A673 (cell line): ENCODE data around the gene SUMF2. TPM values are rescaled to one million over a fixed set of nuclear protein-coding genes. Genes with fewer than 3 reads are reported as not detected.

ENCODE experiments used
- BruUV-seq: library from RNA; stranded (reverse); fragments of 400-500 nt; replicated peaks from 2 replicates; lab custom pipeline; 2021; lab: Mats Ljungman, UMichigan
- CTCF ChIA-PET: fragments of 300-600 bp; sonication (Branson Sonifier 250); formaldehyde crosslinking; loops from one replicate; lab custom pipeline; 2022; ENCODE audit warnings: antibody characterized with exemption; lab: Charles Lee
- POLR2A ChIA-PET: fragments of 300-600 bp; sonication (Branson Sonifier 250); formaldehyde crosslinking; loops from one replicate; lab custom pipeline; 2022; ENCODE audit warnings: antibody characterized with exemption; ENCODE audit not compliant: low non-redundant PET; lab: Charles Lee
- DNase-seq: peaks from one replicate; pipeline ENCODE4 v3.0.0-alpha.2; 2015; ENCODE audit warnings: low spot score
- H3K27ac ChIP-seq: fragments of 200-600 bp; sonication (generic); 2 replicates; pipeline ENCODE4 v1.5.1; 2016; ENCODE audit warnings: mixed run types, low read depth, mild to moderate bottlenecking, mixed read lengths, antibody characterized with exemption, low read length; ENCODE audit not compliant: poor library complexity, severe bottlenecking
- H3K27me3 ChIP-seq: fragments of 200-600 bp; sonication (generic); replicated peaks from 2 replicates; pipeline ENCODE4 v1.6.1; 2017; ENCODE audit warnings: mixed run types, low read depth, mild to moderate bottlenecking, mixed read lengths, antibody characterized with exemption, low read length; ENCODE audit not compliant: insufficient read depth, poor library complexity
- H3K36me3 ChIP-seq: fragments of 200-600 bp; sonication (generic); 2 replicates; pipeline ENCODE4 v1.6.1; 2016; ENCODE audit warnings: mixed run types, mild to moderate bottlenecking, mixed read lengths, antibody characterized with exemption, low read length; ENCODE audit not compliant: insufficient read depth, poor library complexity, severe bottlenecking
- H3K4me1 ChIP-seq: fragments of 200-600 bp; sonication (generic); 2 replicates; pipeline ENCODE4 v1.6.1; 2017; ENCODE audit warnings: mixed run types, mild to moderate bottlenecking, mixed read lengths, antibody characterized with exemption, low read length; ENCODE audit not compliant: insufficient read depth, poor library complexity, severe bottlenecking
- H3K4me3 ChIP-seq: fragments of 200-600 bp; sonication (generic); 2 replicates; pipeline ENCODE4 v1.5.1; 2016; ENCODE audit warnings: low read depth, mixed run types, mild to moderate bottlenecking, mixed read lengths, low read length; ENCODE audit not compliant: poor library complexity, severe bottlenecking
- H3K9me3 ChIP-seq: fragments of 200-600 bp; sonication (generic); 2 replicates; pipeline ENCODE4 v1.6.1; 2016; ENCODE audit warnings: mixed run types, low read depth, mild to moderate bottlenecking, mixed read lengths, antibody characterized with exemption, low read length; ENCODE audit not compliant: poor library complexity, severe bottlenecking
- EZH2 ChIP-seq: fragments of 200-600 bp; sonication (generic); IDR thresholded peaks from 2 replicates; pipeline ENCODE4 v1.6.1; 2017; ENCODE audit warnings: borderline replicate concordance, low read depth, mild to moderate bottlenecking, mixed read lengths, antibody characterized with exemption, low read length; ENCODE audit not compliant: poor library complexity, severe bottlenecking
- intact Hi-C: fragments of 100-400 bp; cut with micrococcal nuclease; formaldehyde crosslinking; loops from one replicate; pipeline ENCODE4 v1.10.0; 2022; ENCODE audit not compliant: unreplicated experiment
- total RNA-seq: library from RNA; stranded (reverse); gene quantifications from 2 replicates; pipeline ENCODE4 v1.2.3, GENCODE V29; 2021
- TF ChIP-seq, protein P1 (sequence below): fragments of 300-800, 200-600 bp; sonication (generic); conservative IDR thresholded peaks from 2 replicates; pipeline ENCODE4 v1.5.1; 2017; ENCODE audit warnings: low read depth, mild to moderate bottlenecking, antibody characterized with exemption, low read length, moderate library complexity, mixed read lengths

Gene SUMF2
- total RNA-seq, 1 experiment from 2014 or later: 157 TPM

DNA sequence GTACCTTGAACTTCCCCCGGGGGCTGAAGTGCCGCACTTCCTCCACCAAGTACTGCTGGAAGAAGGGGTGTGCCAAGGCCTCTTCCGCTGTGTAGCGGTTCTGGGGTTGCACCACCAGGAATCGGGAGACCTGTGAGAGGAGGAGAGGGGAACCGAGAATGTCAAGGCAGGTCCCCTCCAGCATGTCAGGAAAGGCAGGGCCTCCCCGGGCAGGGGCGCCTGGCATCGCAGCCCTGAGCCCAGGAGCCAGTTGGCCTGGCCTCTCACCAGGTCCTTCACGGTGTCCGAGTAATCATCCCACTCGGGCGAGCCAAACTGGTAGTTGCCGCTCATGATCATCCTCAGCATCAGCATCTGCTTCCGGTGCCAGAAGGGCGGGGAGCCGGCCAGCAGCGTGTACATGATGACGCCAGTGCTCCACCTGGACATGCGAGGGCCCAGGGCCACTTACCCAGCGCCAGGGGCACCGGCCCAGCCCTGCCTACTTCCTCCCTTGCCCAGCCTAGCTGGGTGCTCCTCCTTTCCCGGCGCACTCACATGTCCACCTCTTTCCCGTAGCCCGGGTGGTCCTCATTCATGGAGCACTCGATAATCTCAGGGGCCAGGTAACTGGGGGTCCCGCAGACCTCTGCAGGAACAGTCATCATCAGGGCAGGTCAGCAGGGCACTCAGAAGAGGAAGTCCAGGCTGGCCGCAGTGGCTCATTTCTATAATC, 17.7 kb downstream of the SUMF2 start:
- Histone ChIP-seq H3K9me3 (no peaks in the 10 kb centered on the region), H3K4me3 (no peak overlapping the region), H3K27ac (no peak overlapping the region), H3K27me3 (no peaks in the 10 kb centered on the region), H3K36me3 (peaks cover 16% of the 10 kb centered on the region), H3K4me1 (no peaks in the 10 kb centered on the region)
- ChIA-PET CTCF (no interaction called here), POLR2A (no interaction called here)
- TF ChIP-seq EZH2: no peak
- TF ChIP-seq, protein P1, sequence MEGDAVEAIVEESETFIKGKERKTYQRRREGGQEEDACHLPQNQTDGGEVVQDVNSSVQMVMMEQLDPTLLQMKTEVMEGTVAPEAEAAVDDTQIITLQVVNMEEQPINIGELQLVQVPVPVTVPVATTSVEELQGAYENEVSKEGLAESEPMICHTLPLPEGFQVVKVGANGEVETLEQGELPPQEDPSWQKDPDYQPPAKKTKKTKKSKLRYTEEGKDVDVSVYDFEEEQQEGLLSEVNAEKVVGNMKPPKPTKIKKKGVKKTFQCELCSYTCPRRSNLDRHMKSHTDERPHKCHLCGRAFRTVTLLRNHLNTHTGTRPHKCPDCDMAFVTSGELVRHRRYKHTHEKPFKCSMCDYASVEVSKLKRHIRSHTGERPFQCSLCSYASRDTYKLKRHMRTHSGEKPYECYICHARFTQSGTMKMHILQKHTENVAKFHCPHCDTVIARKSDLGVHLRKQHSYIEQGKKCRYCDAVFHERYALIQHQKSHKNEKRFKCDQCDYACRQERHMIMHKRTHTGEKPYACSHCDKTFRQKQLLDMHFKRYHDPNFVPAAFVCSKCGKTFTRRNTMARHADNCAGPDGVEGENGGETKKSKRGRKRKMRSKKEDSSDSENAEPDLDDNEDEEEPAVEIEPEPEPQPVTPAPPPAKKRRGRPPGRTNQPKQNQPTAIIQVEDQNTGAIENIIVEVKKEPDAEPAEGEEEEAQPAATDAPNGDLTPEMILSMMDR: no peak
- intact Hi-C loops: no loop called here
- DNase-seq: no peak
- no TSS peak for BruUV-seq

DNA sequence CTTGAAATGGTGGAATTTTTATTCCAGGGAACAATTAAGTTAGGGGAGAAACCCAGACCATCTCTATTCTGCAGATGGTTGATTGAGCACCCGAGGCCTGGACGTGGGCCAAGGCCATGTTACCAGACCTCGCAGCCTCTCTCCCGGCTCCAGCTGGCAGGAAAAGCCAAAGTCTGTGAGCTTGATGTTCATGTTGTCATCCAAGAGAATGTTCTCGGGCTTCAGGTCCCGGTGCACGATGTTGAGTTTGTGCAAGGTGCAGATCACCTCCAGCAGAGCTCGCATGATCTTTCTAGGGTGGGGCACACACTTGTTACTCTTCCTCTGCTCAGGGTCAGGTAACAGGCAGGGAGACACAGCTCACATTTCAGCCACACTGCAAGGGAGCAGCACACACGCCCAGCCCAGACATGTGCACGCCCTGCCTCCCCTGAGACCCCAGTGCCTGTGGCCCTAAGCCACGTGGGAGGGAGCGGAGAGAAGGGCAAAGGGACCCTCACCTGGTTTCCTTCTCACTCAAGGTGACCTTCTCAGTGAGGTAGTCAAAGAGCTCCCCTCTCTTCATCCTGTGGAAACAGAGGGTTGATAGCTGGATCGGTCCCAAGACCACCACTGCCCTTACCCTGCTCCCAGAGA, 19.2 kb downstream of the SUMF2 start:
- DNase-seq: no peak
- BruUV-seq: no TSS peak
- Histone ChIP-seq H3K4me1 (no peaks in the 10 kb centered on the region), H3K9me3 (no peaks in the 10 kb centered on the region), H3K36me3 (peaks cover 10% of the 10 kb centered on the region), H3K4me3 (no peak overlapping the region), H3K27me3 (no peaks in the 10 kb centered on the region), H3K27ac (no peak overlapping the region)
- ChIA-PET CTCF (no interaction called here), POLR2A (no interaction called here)
- intact Hi-C loops: no loop called here
- no peak for TF ChIP-seq EZH2

DNA sequence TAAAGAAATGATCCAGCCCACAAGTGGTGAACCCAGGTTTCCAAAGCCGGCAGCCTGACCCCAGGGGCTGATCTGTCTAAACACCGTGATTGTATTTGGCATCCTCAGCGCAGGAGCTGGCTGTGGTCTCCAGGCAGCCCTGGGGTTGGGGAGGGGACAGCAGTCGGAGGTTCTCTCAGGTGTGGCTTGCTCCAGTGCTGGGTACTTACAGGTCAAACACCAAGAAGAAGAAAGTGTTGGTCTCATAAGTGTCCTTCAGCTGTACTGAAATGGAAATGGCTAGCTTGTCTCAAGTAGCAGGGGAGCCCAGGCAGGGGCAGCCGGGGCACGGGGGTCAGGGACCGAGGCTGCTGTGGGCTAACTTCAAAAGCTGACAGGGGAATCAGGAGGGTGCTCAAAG, 22.7 kb downstream of the SUMF2 start:
- Histone ChIP-seq H3K4me1 (no peaks in the 10 kb centered on the region), H3K4me3 (no peak overlapping the region), H3K27ac (no peak overlapping the region), H3K27me3 (no peaks in the 10 kb centered on the region), H3K36me3 (no peaks in the 10 kb centered on the region), H3K9me3 (no peaks in the 10 kb centered on the region)
- DNase-seq: no peak
- CTCF ChIA-PET: no interaction called here
- TF ChIP-seq, protein P1: no peak
- TF ChIP-seq EZH2: no peak
- BruUV-seq: no TSS peak
- POLR2A ChIA-PET: interaction anchor here (0.5 to 0.7 kb wide), 3 partner anchors 10 to 120 kb away, joined by 4 to 5 read pairs (median 4); partner anchors contain the start of gene CHCHD2
- intact Hi-C loops: no loop called here
